ENCODE results near the gene OR10H1.

GRCh38 chr19:15829786-15830185 is 14.3 kb upstream of the OR10H1 start:
- TF ChIP-seq, protein P1, sequence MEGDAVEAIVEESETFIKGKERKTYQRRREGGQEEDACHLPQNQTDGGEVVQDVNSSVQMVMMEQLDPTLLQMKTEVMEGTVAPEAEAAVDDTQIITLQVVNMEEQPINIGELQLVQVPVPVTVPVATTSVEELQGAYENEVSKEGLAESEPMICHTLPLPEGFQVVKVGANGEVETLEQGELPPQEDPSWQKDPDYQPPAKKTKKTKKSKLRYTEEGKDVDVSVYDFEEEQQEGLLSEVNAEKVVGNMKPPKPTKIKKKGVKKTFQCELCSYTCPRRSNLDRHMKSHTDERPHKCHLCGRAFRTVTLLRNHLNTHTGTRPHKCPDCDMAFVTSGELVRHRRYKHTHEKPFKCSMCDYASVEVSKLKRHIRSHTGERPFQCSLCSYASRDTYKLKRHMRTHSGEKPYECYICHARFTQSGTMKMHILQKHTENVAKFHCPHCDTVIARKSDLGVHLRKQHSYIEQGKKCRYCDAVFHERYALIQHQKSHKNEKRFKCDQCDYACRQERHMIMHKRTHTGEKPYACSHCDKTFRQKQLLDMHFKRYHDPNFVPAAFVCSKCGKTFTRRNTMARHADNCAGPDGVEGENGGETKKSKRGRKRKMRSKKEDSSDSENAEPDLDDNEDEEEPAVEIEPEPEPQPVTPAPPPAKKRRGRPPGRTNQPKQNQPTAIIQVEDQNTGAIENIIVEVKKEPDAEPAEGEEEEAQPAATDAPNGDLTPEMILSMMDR (IDR thresholded peaks at IDR 0.05; ENCODE audit: insufficient read depth, low read length, poor library complexity, severe bottlenecking): no peak
- no peak for TF ChIP-seq EZH2phosphoT487 (conservative IDR thresholded peaks at IDR 0.05; ENCODE audit: low read length)
